Measurements from ENCODE around the gene SEMA6A. TPM values are rescaled to one million over a fixed set of nuclear protein-coding genes. Genes with fewer than 3 reads are reported as not detected.

SEMA6A gene
- total and polyA plus RNA-seq, 10 of the 15 experiments (the other 5 are each of a cell fraction or from before 2014, with no cell fraction given): 0.16 to 10.2 (median 1.1) TPM

DNA sequence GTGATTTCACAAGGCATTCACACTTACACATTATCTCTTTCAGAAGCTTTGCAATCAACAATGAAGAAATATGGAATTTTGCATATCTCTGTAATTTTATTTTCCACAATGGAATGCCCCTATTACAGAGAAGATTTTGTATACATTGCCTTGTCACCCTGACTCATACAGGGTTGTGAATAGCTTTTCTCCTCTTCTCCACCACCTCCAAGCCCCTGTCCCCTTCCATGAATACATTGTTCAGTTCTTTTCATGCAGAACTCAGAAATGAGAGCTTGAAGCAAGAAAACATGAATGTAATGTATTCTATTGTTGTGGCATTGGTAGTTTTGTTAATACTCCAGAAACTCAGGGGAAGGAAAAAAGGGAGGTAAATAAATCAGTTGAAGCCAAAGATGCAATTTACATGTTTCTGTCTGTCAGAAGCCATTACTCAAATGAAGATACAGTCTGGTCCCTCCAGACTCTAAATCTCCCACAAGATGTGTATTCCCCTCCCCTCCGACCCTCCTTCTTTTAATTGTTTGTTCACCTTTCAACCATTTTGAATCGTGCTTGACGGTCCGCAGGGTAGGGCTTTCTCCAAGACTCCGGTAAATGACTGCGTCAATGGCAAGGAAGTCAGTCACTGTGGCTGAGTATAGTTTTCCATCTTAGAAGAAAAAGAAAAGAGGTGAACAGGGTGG is 86.1 kb downstream of the SEMA6A start (continued):
- TF ChIP-seq, protein P1, sequence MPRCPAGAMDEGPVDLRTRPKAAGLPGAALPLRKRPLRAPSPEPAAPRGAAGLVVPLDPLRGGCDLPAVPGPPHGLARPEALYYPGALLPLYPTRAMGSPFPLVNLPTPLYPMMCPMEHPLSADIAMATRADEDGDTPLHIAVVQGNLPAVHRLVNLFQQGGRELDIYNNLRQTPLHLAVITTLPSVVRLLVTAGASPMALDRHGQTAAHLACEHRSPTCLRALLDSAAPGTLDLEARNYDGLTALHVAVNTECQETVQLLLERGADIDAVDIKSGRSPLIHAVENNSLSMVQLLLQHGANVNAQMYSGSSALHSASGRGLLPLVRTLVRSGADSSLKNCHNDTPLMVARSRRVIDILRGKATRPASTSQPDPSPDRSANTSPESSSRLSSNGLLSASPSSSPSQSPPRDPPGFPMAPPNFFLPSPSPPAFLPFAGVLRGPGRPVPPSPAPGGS (IDR thresholded peaks at IDR 0.05; ENCODE audit: borderline replicate concordance, insufficient read depth, low read depth, low read length, poor library complexity, severe bottlenecking): no peak
- TF ChIP-seq FOS (IDR thresholded peaks at IDR 0.05; ENCODE audit: borderline replicate concordance, extremely low read depth, insufficient read length): no peak
- no peak for TF ChIP-seq ZNF207 (IDR thresholded peaks at IDR 0.05; ENCODE audit: borderline replicate concordance)

DNA sequence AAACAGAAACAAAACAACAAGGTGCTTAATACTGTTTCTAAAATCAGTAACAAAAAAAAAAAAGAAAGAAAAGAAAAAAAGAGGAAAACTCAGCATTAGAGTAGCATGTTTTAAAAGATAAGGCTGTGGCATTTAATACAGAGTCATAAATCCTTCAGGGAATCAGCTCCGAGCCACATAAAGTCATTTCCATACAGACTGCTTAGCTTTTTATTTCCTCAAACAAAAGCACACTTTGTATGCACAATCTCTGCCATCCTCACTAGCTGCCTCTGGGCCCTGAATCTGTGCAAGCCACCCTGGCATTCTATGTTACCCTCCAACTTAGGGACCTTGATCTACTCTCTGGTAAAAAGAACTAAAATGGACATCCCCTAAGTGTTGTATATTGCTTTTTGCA is 87.6 kb downstream of the SEMA6A start:
- ChIA-PET CTCF (interaction anchor here (1.0 to 1.3 kb wide), 2 partner anchors 10 to 46 kb away, joined by 3 read pairs; no protein-coding TSS in a partner anchor), RAD21 (ENCODE audit: unreplicated experiment) (no interaction called here), SMC1A (ENCODE audit: uncharacterized antibody, unreplicated experiment) (no interaction called here), POLR2A (no interaction called here)
- intact Hi-C loops (cut with micrococcal nuclease; ENCODE audit: unreplicated experiment) (no loop called here), in situ Hi-C loops (cut with MboI) (no loop called here)
- Histone ChIP-seq H3K4me2 (ENCODE audit: control insufficient read depth, insufficient read depth) (no peak overlapping the region), H3K79me2 (ENCODE audit: control insufficient read depth, insufficient read depth, low read length) (no peaks in the 10 kb centered on the region), H3K36me3 (ENCODE audit: control insufficient read depth in 2 of 2, insufficient read depth in 2 of 2, low read length in 1 of 2) (no peaks in the 10 kb centered on the region; a peak in 1 of 4 replicates), H3K9ac (ENCODE audit: control insufficient read depth, insufficient read depth, low read length) (no peak overlapping the region), H4K20me1 (ENCODE audit: control insufficient read depth, insufficient read depth) (no peaks in the 10 kb centered on the region), H3K4me1 (ENCODE audit: control insufficient read depth, insufficient read depth, low read length) (no peaks in the 10 kb centered on the region; the same call in 1 of the 2 replicates), H3K27me3 (replicated peaks in 1 of 2; ENCODE audit: control insufficient read depth in 2 of 2, insufficient read depth in 2 of 2, low read length in 1 of 2) (no peaks in the 10 kb centered on the region), H3K9me3 (replicated peaks; ENCODE audit: control insufficient read depth, insufficient read depth, low read length) (no peaks in the 10 kb centered on the region), H3K4me3 (no peak overlapping the region), H2AFZ (ENCODE audit: control insufficient read depth, low read depth, low read length) (no peak overlapping the region), H3K27ac (ENCODE audit: control insufficient read depth, insufficient read depth) (no peak overlapping the region)
- FAIRE-seq (no peak), DNase-seq (ENCODE audit: low read depth, low spot score) (no peak), ATAC-seq (no peak)
- no TSS peak for BruUV-seq (replicated peaks)
- 47% methylated on average over 1 of the region's 1 CpG for WGBS (ENCODE audit: insufficient coverage, insufficient replicate concordance, low lambda C conversion rate, missing lambda C conversion rate)
- TF ChIP-seq ZBTB40 (IDR thresholded peaks at IDR 0.05; ENCODE audit: borderline replicate concordance) (no peak), POU2F2 (IDR thresholded peaks at IDR 0.05; ENCODE audit: borderline replicate concordance, low read depth, low read length) (no peak), ZNF207 (IDR thresholded peaks at IDR 0.05; ENCODE audit: borderline replicate concordance) (no peak), RELB (IDR thresholded peaks at IDR 0.05; ENCODE audit: low read depth) (no peak), SMAD1 (IDR thresholded peaks at IDR 0.05; ENCODE audit: low read depth, partially characterized antibody) (no peak), SIN3A (IDR thresholded peaks at IDR 0.05; ENCODE audit: low read depth, low read length) (no peak)
- TF ChIP-seq, protein P2, sequence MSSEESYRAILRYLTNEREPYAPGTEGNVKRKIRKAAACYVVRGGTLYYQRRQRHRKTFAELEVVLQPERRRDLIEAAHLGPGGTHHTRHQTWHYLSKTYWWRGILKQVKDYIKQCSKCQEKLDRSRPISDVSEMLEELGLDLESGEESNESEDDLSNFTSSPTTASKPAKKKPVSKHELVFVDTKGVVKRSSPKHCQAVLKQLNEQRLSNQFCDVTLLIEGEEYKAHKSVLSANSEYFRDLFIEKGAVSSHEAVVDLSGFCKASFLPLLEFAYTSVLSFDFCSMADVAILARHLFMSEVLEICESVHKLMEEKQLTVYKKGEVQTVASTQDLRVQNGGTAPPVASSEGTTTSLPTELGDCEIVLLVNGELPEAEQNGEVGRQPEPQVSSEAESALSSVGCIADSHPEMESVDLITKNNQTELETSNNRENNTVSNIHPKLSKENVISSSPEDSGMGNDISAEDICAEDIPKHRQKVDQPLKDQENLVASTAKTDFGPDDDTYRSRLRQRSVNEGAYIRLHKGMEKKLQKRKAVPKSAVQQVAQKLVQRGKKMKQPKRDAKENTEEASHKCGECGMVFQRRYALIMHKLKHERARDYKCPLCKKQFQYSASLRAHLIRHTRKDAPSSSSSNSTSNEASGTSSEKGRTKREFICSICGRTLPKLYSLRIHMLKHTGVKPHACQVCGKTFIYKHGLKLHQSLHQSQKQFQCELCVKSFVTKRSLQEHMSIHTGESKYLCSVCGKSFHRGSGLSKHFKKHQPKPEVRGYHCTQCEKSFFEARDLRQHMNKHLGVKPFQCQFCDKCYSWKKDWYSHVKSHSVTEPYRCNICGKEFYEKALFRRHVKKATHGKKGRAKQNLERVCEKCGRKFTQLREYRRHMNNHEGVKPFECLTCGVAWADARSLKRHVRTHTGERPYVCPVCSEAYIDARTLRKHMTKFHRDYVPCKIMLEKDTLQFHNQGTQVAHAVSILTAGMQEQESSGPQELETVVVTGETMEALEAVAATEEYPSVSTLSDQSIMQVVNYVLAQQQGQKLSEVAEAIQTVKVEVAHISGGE (CRISPR knock-in tag; IDR thresholded peaks at IDR 0.05): no peak
